ENCODE results near the gene KCNJ15.

The KCNJ15 gene

GRCh38 chr21:38299671-38300070, 42.9 kb downstream of the KCNJ15 start:
- no peak for DNase-seq (ENCODE audit: low read depth)

GRCh38 chr21:38300141-38300578, 43.4 kb downstream of the KCNJ15 start:
- DNase-seq (ENCODE audit: low read depth): no peak

GRCh38 chr21:38301321-38302214, 44.8 kb downstream of the KCNJ15 start:
- DNase-seq (ENCODE audit: low read depth): no peak

- no peak for DNase-seq (ENCODE audit: low read depth)
Measured at GRCh38 chr21:38303300-38303699, 46.5 kb downstream of the KCNJ15 start.

GRCh38 chr21:38306433-38307141, 49.8 kb downstream of the KCNJ15 start:
- no peak for DNase-seq (ENCODE audit: low read depth)

GRCh38 chr21:38307771-38308531, 51.2 kb downstream of the KCNJ15 start:
- no peak for DNase-seq (ENCODE audit: low read depth)

- DNase-seq (ENCODE audit: low read depth): no peak
Measured at GRCh38 chr21:38308532-38309119, 51.8 kb downstream of the KCNJ15 start.

- DNase-seq (ENCODE audit: low read depth): no peak
Measured at GRCh38 chr21:38310646-38311485, 54.1 kb downstream of the KCNJ15 start.

- no peak for DNase-seq (ENCODE audit: low read depth)
Measured at GRCh38 chr21:38311765-38312164, 55.0 kb downstream of the KCNJ15 start.

- no peak for DNase-seq (ENCODE audit: low read depth)
Measured at GRCh38 chr21:38312822-38313221, 56.0 kb downstream of the KCNJ15 start.

- no peak for DNase-seq (ENCODE audit: low read depth)
Measured at GRCh38 chr21:38314558-38314957, 57.8 kb downstream of the KCNJ15 start.

- no peak for DNase-seq (ENCODE audit: low read depth)
Measured at GRCh38 chr21:38315122-38315521, 58.3 kb downstream of the KCNJ15 start.

GRCh38 chr21:38319781-38320180, 63.0 kb downstream of the KCNJ15 start:
- DNase-seq (ENCODE audit: low read depth): no peak

- DNase-seq (ENCODE audit: low read depth): no peak
Measured at GRCh38 chr21:38321568-38321967, 64.8 kb downstream of the KCNJ15 start.

GRCh38 chr21:38322311-38322950, 65.6 kb downstream of the KCNJ15 start:
- no peak for DNase-seq (ENCODE audit: low read depth)

GRCh38 chr21:38323721-38324531, 67.1 kb downstream of the KCNJ15 start:
- DNase-seq (ENCODE audit: low read depth): no peak

GRCh38 chr21:38325216-38325615, 68.4 kb downstream of the KCNJ15 start:
- DNase-seq (ENCODE audit: low read depth): no peak

- DNase-seq (ENCODE audit: low read depth): no peak
Measured at GRCh38 chr21:38325731-38326420, 69.1 kb downstream of the KCNJ15 start.

GRCh38 chr21:38326429-38326828, 69.6 kb downstream of the KCNJ15 start:
- no peak for DNase-seq (ENCODE audit: low read depth)
